Measurements from ENCODE around the gene RAB4B.

GRCh38 chr19:40742886-40743285 lies 35.2 kb upstream of the RAB4B start:
- TF ChIP-seq CTCF (IDR thresholded peaks at IDR 0.05) (no peak), POLR2A (IDR thresholded peaks at IDR 0.05) (no peak)

Measured in adrenal gland (tissue), 5 donors.